HG03439 (cell line): Measurements from ENCODE around the gene DMD.

Experiments
- ATAC-seq: cut with Tn5 transposase; IDR thresholded peaks from one replicate; pipeline ENCODE4 v1.9.1; 2021; ENCODE audit warnings: mild to moderate bottlenecking, moderate library complexity; ENCODE audit not compliant: unreplicated experiment

DMD gene

GRCh38 chrX:32514986-32515385 is 696.4 kb downstream of the DMD start:
- no peak for ATAC-seq

- no peak for ATAC-seq
Observed at GRCh38 chrX:32501606-32502005, 709.7 kb downstream of the DMD start.

GRCh38 chrX:32496671-32497070 is 714.7 kb downstream of the DMD start:
- no peak for ATAC-seq

- ATAC-seq: no peak
Observed at GRCh38 chrX:32495855-32496254, 715.5 kb downstream of the DMD start.

- ATAC-seq: no peak
Observed at GRCh38 chrX:32489125-32489524, 722.2 kb downstream of the DMD start.

- ATAC-seq: no peak
Observed at GRCh38 chrX:32483534-32484136, 727.7 kb downstream of the DMD start.

- ATAC-seq: no peak
Observed at GRCh38 chrX:32480019-32480418, 731.3 kb downstream of the DMD start.

GRCh38 chrX:32472364-32472763 is 739.0 kb downstream of the DMD start:
- ATAC-seq: no peak

- ATAC-seq: no peak
Observed at GRCh38 chrX:32455704-32456103, 755.6 kb downstream of the DMD start.

- ATAC-seq: no peak
Observed at GRCh38 chrX:32451954-32452695, 759.2 kb downstream of the DMD start.

GRCh38 chrX:32448945-32449344 is 762.4 kb downstream of the DMD start:
- peak; percentile 68 for ATAC-seq

GRCh38 chrX:32448320-32448719 is 763.0 kb downstream of the DMD start:
- peak; percentile 99 for ATAC-seq

GRCh38 chrX:32447640-32448039 is 763.7 kb downstream of the DMD start:
- no peak for ATAC-seq

- no peak for ATAC-seq
Observed at GRCh38 chrX:32443841-32444240, 767.5 kb downstream of the DMD start.

GRCh38 chrX:32421266-32421665 is 790.1 kb downstream of the DMD start:
- no peak for ATAC-seq

GRCh38 chrX:32408389-32408788 is 803.0 kb downstream of the DMD start:
- ATAC-seq: no peak

- peak; percentile 74 for ATAC-seq
Observed at GRCh38 chrX:32397562-32398216, 813.7 kb downstream of the DMD start.

- no peak for ATAC-seq
Observed at GRCh38 chrX:32395878-32396277, 815.5 kb downstream of the DMD start.

GRCh38 chrX:32392655-32393054 is 818.7 kb downstream of the DMD start:
- ATAC-seq: no peak

- ATAC-seq: no peak
Observed at GRCh38 chrX:32370456-32371205, 840.7 kb downstream of the DMD start.

GRCh38 chrX:32293962-32294700 is 917.2 kb downstream of the DMD start:
- no peak for ATAC-seq
